RWPE1 (cell line): ENCODE results near the gene NASP.
A peak's percentile ranks its signal among the peaks of the same experiment; 100 is the strongest.

ENCODE experiments used
- CTCF ChIA-PET: fragments of 350-600 bp; sonication (Branson Sonifier 250); formaldehyde crosslinking; extraction: SDS; loops from one replicate; lab custom pipeline; 2021; lab: Yijun Ruan, JAX
- POLR2A ChIA-PET: fragments of 400-600 bp; formaldehyde crosslinking; extraction: SDS; loops from one replicate; lab custom pipeline; 2020; ENCODE audit warnings: antibody characterized with exemption; ENCODE audit not compliant: low non-redundant PET; lab: Yijun Ruan, JAX
- DNase-seq: peaks from one replicate; pipeline ENCODE4 v3.0.0; 2012; ENCODE audit warnings: low spot score
- H3K27ac ChIP-seq: fragments of 450-650 bp; 2 replicates; pipeline ENCODE4 v1.5.1; 2017
- CTCF ChIP-seq: fragments of 450-650 bp; conservative IDR thresholded peaks from 2 replicates; pipeline ENCODE4 v1.5.1; 2017; ENCODE audit warnings: low read depth, mild to moderate bottlenecking

The NASP gene

GRCh38 chr1:45621895-45622523, 38.2 kb downstream of the NASP start:
- ChIA-PET CTCF (no interaction called here), POLR2A (no interaction called here)
- peak overlapping the region; percentile 58 for H3K27ac ChIP-seq
- no peak for DNase-seq
- TF ChIP-seq CTCF = no peak

GRCh38 chr1:45622524-45623394, 38.9 kb downstream of the NASP start:
- H3K27ac ChIP-seq = peak overlapping the region; percentile 58
- ChIA-PET CTCF (no interaction called here), POLR2A (no interaction called here)
- TF ChIP-seq CTCF = no peak
- DNase-seq = no peak

- POLR2A ChIA-PET = no interaction called here
Measured at GRCh38 chr1:45623972-45624371, 40.1 kb downstream of the NASP start, which contains the start of gene CCDC17. CCDC17 (minus strand) TSS chr1:45624054; CDS start chr1:45623909, 145 bp downstream.

GRCh38 chr1:45629035-45629434, 45.2 kb downstream of the NASP start:
- no peak for TF ChIP-seq CTCF
- ChIA-PET POLR2A (no interaction called here), CTCF (interaction anchor here (0.7 to 1.0 kb wide), 2 partner anchors 15 to 309 kb away, joined by 3 read pairs; no protein-coding TSS in a partner anchor)
- DNase-seq = no peak
- no peak overlapping the region for H3K27ac ChIP-seq

More at GRCh38 chr1:45623972-45624371, 40.1 kb downstream of the NASP start, which contains the start of gene CCDC17:
- CTCF ChIA-PET = no interaction called here
- H3K27ac ChIP-seq = peak within 1 kb of the TSS; percentile 58
- DNase-seq = no peak
- TF ChIP-seq CTCF = no peak

GRCh38 chr1:45630429-45630828, 46.6 kb downstream of the NASP start:
- no peak for TF ChIP-seq CTCF
- H3K27ac ChIP-seq = no peak overlapping the region
- DNase-seq = no peak
- ChIA-PET POLR2A (no interaction called here), CTCF (no interaction called here)

- no peak overlapping the region for H3K27ac ChIP-seq
- DNase-seq = no peak
- ChIA-PET CTCF (interaction anchor here (0.7 to 0.8 kb wide), 2 partner anchors 11 to 22 kb away, joined by 3 read pairs; no protein-coding TSS in a partner anchor), POLR2A (no interaction called here)
- TF ChIP-seq CTCF = no peak
Measured at GRCh38 chr1:45635211-45635610, 51.4 kb downstream of the NASP start.
